ENCODE results near the gene FREM1. TPM values are rescaled to one million over a fixed set of nuclear protein-coding genes. Genes with fewer than 3 reads are reported as not detected.

Gene FREM1
- total RNA-seq, 1 experiment from 2014 or later, result 0.50 TPM

GRCh38 chr9:14957109-14957508, 46.9 kb upstream of the FREM1 start:
- no peaks in the 10 kb centered on the region for H3K9me3 ChIP-seq
- peaks cover 4% of the 10 kb centered on the region for H3K27me3 Mint-ChIP-seq (ENCODE audit: insufficient read depth, unreplicated experiment)
- DNase-seq, result no peak
- no peaks in the 10 kb centered on the region for H3K36me3 Mint-ChIP-seq (ENCODE audit: insufficient read depth, unreplicated experiment)
- ChIA-PET POLR2A (no interaction called here), CTCF (no interaction called here)
- H3K27me3 ChIP-seq (replicated peaks; ENCODE audit: control insufficient read depth, insufficient read depth, low read length), result no peaks in the 10 kb centered on the region
- H3K36me3 ChIP-seq (ENCODE audit: control insufficient read depth, insufficient read depth, low read length), result no peaks in the 10 kb centered on the region
- no peak overlapping the region for H3K4me3 Mint-ChIP-seq (ENCODE audit: unreplicated experiment)
- no TSS peak for BruUV-seq (replicated peaks)
- intact Hi-C loops (cut with micrococcal nuclease; ENCODE audit: unreplicated experiment), result no loop called here
- H3K4me1 ChIP-seq, result 0 out of 2 replicates have a peak, but pooled peaks cover 4% of the 10 kb centered on the region
- H3K4me3 ChIP-seq (ENCODE audit: low read depth, low read length), result no peak overlapping the region
- no peaks in the 10 kb centered on the region for H3K9me3 Mint-ChIP-seq (ENCODE audit: unreplicated experiment)
- H3K4me1 Mint-ChIP-seq (ENCODE audit: low read depth, unreplicated experiment), result no peaks in the 10 kb centered on the region
- no peak overlapping the region for H3K27ac Mint-ChIP-seq (ENCODE audit: unreplicated experiment)
- TF ChIP-seq CTCF (IDR thresholded peaks at IDR 0.05; ENCODE audit: insufficient read depth in 1 of 2, low read depth in 1 of 2, low read length in 1 of 2, severe bottlenecking in 1 of 2, unreplicated experiment in 1 of 2), result no peak

GRCh38 chr9:14956208-14956607, 46.0 kb upstream of the FREM1 start:
- ChIA-PET POLR2A (no interaction called here), CTCF (no interaction called here)
- no peaks in the 10 kb centered on the region for H3K9me3 ChIP-seq
- Mint-ChIP-seq H3K36me3 (ENCODE audit: insufficient read depth, unreplicated experiment) (no peaks in the 10 kb centered on the region), H3K27me3 (ENCODE audit: insufficient read depth, unreplicated experiment) (peaks cover 4% of the 10 kb centered on the region), H3K27ac (ENCODE audit: unreplicated experiment) (no peak overlapping the region), H3K4me3 (ENCODE audit: unreplicated experiment) (no peak overlapping the region), H3K9me3 (ENCODE audit: unreplicated experiment) (no peaks in the 10 kb centered on the region), H3K4me1 (ENCODE audit: low read depth, unreplicated experiment) (no peaks in the 10 kb centered on the region)
- no peaks in the 10 kb centered on the region for H3K36me3 ChIP-seq (ENCODE audit: control insufficient read depth, insufficient read depth, low read length)
- no peaks in the 10 kb centered on the region for H3K4me1 ChIP-seq
- no peaks in the 10 kb centered on the region for H3K27me3 ChIP-seq (replicated peaks; ENCODE audit: control insufficient read depth, insufficient read depth, low read length)
- no peak overlapping the region for H3K4me3 ChIP-seq (ENCODE audit: low read depth, low read length)
- DNase-seq, result no peak
- BruUV-seq (replicated peaks), result no TSS peak
- intact Hi-C loops (cut with micrococcal nuclease; ENCODE audit: unreplicated experiment), result no loop called here
- TF ChIP-seq CTCF (IDR thresholded peaks at IDR 0.05; ENCODE audit: insufficient read depth in 1 of 2, low read depth in 1 of 2, low read length in 1 of 2, severe bottlenecking in 1 of 2, unreplicated experiment in 1 of 2), result no peak

GRCh38 chr9:14945351-14945750, 35.1 kb upstream of the FREM1 start:
- no peaks in the 10 kb centered on the region for H3K36me3 Mint-ChIP-seq (ENCODE audit: insufficient read depth, unreplicated experiment)
- no TSS peak for BruUV-seq (replicated peaks)

More at GRCh38 chr9:14945351-14945750, 35.1 kb upstream of the FREM1 start:
- POLR2A ChIA-PET, result no interaction called here
- CTCF ChIA-PET, result no interaction called here
- intact Hi-C loops (cut with micrococcal nuclease; ENCODE audit: unreplicated experiment), result no loop called here
- Histone ChIP-seq H3K27me3 (replicated peaks; ENCODE audit: control insufficient read depth, insufficient read depth, low read length) (no peaks in the 10 kb centered on the region), H3K4me1 (no peaks in the 10 kb centered on the region), H3K4me3 (ENCODE audit: low read depth, low read length) (no peak overlapping the region), H3K9me3 (no peaks in the 10 kb centered on the region), H3K36me3 (ENCODE audit: control insufficient read depth, insufficient read depth, low read length) (no peaks in the 10 kb centered on the region)
- DNase-seq, result no peak
- Mint-ChIP-seq H3K27me3 (ENCODE audit: insufficient read depth, unreplicated experiment) (no peaks in the 10 kb centered on the region), H3K9me3 (ENCODE audit: unreplicated experiment) (no peaks in the 10 kb centered on the region), H3K27ac (ENCODE audit: unreplicated experiment) (no peak overlapping the region), H3K4me1 (ENCODE audit: low read depth, unreplicated experiment) (no peaks in the 10 kb centered on the region), H3K4me3 (ENCODE audit: unreplicated experiment) (no peak overlapping the region)
- no peak for TF ChIP-seq CTCF (IDR thresholded peaks at IDR 0.05; ENCODE audit: insufficient read depth in 1 of 2, low read depth in 1 of 2, low read length in 1 of 2, severe bottlenecking in 1 of 2, unreplicated experiment in 1 of 2)

Data from Caco-2 (cell line).